MM.1S (cell line): ENCODE measurements around the gene KCNK16.

Experiments used
- CTCF ChIP-seq: fragments of 300-600 bp; sonication (generic); IDR thresholded peaks from 2 replicates; pipeline ENCODE4 v1.5.1; 2016; ENCODE audit warnings: antibody characterized with exemption, low read length, mixed read lengths
- EZH2 ChIP-seq: fragments of 300-600 bp; sonication (generic); optimal IDR thresholded peaks from 2 replicates; pipeline ENCODE3; 2017; ENCODE audit warnings: low read depth, mild to moderate bottlenecking, antibody characterized with exemption, low read length, mixed read lengths

- TF ChIP-seq CTCF (no peak), EZH2 (no peak)
Measured at GRCh38 chr6:39335780-39336545, 13.5 kb upstream of the KCNK16 start.
